GM21786 (cell line): ENCODE data around the gene SLC6A8.

Experiments used
- ATAC-seq: cut with Tn5 transposase; IDR thresholded peaks from one replicate; pipeline ENCODE4 v1.9.1; 2021; ENCODE audit not compliant: unreplicated experiment

SLC6A8 gene

GRCh38 chrX:153687121-153688039 lies at the start of gene SLC6A8:
Gene SLC6A8 (plus strand): TSS chrX:153687926. CDS start chrX:153688575, 649 bp downstream.
- no peak for ATAC-seq

DNA sequence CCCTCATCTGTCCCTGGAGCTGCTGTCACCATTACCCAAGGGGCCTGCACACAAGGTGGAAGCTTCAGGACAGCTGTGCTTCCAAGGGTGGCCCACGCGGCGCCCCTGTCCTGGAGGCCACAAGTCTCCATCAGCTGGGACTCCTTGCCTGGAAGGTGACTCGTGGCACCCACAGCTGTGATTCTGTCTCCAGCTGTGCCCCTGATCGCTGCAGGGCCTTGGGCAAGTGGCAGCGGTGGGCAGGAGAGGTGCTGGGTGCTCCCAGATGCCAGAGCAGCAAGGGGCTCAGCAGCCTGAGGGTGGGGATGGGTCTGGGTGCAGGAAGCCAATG lies 49.7 kb upstream of the SLC6A8 start:
- ATAC-seq, result no peak

DNA sequence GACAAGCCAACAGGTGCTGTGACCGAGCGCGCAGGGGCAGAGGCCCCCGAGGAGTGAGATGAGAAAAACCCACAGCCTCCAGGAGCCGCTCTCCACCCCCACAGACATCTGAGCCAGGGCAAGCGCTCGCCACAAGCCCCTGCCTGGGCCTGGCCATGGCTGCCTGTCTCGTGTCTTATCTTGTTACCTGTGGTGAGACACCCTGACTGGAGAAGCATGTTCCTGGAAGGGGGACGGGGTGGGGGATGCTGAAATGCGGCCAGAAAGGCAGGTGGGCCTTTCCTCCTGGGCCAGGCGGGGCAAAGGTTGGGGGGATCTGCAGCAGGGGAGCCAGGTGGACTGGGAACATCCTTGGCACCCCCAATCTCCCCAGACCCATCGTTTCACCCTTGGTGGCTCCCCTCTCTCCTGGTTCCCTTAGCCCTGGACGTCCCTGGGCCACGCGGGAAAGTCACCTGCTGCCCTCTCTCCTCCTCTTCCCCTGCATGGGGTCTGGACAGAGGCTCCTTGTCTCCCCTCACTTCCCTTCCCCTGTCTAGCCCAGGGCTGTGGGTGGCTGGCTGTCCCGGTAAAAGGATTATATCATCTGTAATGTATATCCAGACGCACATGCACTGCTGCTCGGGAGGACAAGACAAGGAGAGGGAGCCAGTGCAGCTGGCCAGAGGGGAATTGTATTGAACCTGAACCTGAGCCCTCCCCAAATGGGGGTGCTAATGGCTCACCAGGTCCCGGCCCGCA lies 49.1 kb upstream of the SLC6A8 start:
- ATAC-seq, result no peak

- no peak for ATAC-seq
These were observed 48.3 kb upstream of the SLC6A8 start for GRCh38 chrX:153639177-153640044.

- no peak for ATAC-seq
These were observed 47.6 kb upstream of the SLC6A8 start for GRCh38 chrX:153640045-153640686.

DNA sequence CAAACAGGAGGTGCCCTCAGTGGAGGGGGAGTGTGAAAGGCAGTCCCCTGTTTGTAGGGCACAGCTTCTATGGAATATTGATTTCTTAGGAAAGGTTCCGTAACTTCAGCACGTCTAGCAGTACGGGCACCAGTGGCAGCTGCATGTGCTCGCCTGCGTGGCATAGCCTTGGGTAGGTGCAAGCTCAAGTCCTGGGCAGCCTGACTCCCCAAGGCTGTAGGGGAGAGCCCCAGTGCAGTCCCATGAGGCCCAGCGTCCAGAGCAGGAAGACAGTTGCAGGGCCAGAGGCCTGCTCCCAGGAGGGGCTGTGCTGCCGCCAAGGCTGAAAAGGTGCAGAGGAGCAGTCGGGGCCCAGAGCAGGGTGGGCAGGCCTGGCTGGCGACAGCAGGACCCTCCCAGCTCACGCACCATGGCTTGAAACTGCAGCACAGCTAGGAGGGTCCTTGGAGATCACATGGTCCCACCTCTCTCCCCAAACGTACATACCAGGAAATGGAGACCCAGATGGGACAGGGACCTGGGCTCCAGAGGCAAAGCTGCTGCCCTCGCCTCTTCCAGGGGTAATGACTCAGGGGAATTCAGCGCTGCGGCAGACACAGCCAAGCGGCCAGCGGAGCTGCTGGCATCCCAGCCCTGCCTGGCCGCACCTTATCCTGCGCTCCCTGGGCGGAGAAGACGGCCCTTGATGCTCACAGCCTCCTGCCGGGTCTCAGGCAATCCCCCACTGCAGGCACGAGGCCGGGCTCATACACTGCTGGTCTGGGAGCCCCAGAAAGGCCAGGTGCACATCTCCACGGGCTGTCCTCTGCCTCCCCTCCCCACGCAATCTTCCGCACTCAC lies 46.8 kb upstream of the SLC6A8 start:
- no peak for ATAC-seq

GRCh38 chrX:153641627-153642026 lies 46.1 kb upstream of the SLC6A8 start:
- ATAC-seq, result no peak

- no peak for ATAC-seq
These were observed 45.6 kb upstream of the SLC6A8 start for GRCh38 chrX:153642051-153642654.

DNA sequence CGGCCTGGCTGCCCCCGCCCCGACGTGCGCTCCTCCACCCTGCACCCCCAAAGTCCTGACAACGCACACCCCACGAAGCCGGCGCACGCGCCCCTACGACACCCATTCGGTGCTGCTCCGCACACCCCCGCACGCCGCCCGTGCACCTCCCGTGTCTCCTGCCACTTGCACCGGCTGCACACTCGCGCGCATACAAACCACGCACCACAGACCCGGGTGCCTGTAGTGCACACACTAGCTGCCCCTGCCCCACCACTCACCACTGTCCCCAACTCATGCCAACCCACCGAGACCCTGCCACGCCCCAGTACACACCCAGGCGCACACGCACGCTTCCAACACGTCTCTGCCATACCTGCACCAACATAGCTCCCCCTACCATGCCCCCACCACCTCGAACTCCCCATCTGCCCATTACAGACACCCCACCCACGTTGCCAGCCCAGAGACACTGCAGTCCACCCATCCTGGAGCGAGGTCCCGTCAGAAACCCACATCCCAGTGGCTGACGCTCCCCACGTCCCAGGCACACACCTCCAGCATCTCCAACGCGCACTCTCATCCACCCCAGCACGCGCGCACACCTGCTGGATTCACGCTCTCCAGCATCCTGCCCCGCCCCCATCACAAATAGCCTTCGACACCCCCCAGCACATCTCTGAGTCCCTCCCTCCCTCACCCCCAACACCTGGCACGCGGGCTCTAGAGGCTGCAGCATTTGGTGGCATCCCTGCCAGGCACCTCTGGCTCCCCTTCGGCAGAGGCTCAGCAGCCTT lies 44.9 kb upstream of the SLC6A8 start:
- no peak for ATAC-seq

DNA sequence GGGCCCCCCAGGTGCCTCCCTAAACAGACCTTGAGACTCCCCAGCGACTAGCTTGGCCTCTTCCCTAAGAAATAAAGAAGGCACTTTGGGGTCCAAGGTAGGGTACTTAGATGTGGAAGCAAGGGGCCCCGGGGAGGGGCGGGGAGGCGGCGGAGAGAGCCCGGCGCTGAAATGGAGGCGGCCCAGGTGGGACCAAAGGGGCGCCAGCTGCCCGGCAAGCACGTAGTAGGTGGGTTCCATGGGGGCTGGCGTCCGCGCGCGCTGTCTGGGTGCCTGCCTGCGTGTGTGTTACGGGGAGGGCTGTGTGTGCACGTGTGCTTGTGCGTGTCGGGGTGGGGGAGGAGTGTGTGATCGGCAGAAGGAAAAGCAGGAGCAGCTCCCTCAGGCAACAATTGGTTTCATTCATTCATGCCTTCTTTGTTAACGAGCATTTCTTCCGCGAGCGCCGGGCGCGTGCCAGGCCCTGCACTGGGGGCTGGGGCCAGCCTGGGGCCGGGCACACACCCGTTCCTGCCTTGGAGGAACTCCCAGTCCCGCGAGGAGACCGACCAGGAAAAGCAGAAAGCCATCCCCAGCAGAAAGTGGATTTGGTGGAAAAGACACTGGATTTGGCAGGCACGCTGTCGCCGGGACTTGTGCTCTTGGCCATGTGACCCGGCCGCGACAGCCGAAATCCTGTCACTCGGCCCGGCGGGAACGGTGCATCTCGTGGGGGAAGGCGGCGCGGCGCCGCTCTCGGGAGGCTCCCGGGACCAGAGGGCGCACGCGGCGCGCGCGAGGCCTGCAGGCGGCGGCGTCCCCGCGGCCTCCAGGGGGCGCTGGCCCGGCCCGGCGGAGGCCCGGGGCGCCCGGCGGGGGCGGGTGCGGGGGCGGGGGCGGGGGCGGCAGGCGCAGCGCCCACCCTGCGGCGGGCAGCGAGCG lies 44.0 kb upstream of the SLC6A8 start:
- ATAC-seq, result no peak

- ATAC-seq, result no peak
These were observed 43.2 kb upstream of the SLC6A8 start for GRCh38 chrX:153644356-153645125.

- ATAC-seq, result no peak
These were observed 42.6 kb upstream of the SLC6A8 start for GRCh38 chrX:153645151-153645550.

DNA sequence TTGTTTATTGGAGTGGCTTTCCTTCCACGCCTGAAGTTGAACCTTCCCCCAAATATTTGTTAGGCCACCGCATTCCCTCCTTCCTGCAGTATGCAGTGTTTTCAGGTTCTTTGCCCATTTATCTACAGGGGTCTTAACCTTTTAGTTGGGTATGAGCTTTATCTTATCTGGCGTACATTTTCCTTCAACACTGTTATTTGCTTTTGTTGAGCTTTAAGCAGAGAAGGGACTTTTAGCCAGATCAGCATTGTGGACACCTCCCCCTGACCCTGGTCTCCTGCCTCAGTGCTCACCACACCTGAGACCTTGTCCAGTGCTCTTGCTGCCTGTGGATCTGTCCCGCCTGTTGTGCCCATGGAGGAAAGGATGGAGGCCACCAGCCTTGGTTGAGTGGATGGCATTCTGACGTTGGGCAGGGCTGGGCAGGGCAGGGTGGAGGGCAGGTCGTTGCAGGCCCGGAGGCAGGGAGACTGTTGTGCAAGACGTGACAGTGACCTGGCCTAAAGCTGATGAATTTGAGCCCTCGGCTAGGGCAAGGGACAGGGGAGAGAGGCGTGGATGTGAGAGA lies 41.7 kb upstream of the SLC6A8 start:
- no peak for ATAC-seq

GRCh38 chrX:153646620-153647373 lies 40.9 kb upstream of the SLC6A8 start, which contains the start of gene DUSP9:
Gene DUSP9 (plus strand): TSS chrX:153647203. CDS start chrX:153647954, 751 bp downstream.
- no peak for ATAC-seq

DNA sequence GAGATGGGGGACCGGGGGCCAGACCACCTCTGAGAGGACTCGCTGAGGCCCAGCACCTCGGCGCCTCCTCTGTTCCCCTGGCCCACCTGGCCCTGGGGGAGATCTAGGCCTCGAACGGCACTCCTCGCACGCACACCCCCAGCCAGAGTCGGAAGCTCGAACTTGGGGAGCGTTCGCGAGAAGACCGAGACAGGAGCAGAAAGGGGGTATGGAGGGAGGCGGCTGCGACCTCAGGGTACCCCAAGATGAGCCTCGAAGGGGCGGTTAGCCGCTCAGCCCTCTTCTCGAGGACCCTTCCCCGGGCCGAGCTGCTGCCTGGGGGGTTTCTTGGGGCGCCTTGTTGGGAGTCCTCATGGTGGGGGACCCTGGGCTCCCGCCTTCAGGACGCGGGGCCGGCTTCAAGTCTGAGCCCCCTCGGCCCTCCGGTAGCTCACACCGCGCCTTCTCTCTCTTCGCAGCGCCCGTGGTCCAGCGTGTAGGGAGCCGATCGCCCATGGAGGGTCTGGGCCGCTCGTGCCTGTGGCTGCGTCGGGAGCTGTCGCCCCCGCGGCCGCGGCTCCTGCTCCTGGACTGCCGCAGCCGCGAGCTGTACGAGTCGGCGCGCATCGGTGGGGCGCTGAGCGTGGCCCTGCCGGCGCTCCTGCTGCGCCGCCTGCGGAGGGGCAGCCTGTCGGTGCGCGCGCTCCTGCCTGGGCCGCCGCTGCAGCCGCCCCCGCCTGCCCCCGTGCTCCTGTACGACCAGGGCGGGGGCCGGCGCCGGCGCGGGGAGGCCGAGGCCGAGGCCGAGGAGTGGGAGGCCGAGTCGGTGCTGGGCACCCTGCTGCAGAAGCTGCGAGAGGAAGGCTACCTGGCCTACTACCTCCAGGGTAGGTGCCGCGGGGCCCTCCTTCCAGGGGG lies 40.0 kb upstream of the SLC6A8 start:
- ATAC-seq, result no peak
